NCI-H1105 (cell line): ENCODE data around the gene SPAG16.
"Not testable (repeated sequence)": the region's sequence is repeated elsewhere in the genome, so short reads cannot be mapped to it uniquely, and the experiment has no call there.

ENCODE experiments used
- DNase-seq: peaks from one replicate; lab custom pipeline; 2025; lab: John Stamatoyannopoulos, UW

Gene SPAG16

DNA sequence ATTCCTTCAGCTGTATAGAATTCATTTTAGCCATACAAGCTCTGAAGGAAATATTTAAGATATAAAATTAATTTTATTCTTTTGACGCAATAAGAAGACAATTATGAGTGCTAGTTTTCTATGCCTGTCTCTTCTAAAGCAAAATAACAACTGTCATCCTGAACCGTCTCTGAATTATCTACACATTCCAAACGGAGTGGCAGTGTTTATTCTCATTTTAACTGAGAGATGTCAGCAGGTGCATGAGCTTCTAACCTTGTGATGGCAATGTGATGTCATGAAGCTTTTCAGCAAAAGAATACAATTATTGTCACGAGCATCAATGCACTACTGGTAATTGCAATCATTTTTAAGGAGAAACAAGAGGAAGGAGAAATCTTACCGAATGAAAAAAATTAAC lies 274.8 kb downstream of the SPAG16 start:
- DNase-seq, result no peak

DNA sequence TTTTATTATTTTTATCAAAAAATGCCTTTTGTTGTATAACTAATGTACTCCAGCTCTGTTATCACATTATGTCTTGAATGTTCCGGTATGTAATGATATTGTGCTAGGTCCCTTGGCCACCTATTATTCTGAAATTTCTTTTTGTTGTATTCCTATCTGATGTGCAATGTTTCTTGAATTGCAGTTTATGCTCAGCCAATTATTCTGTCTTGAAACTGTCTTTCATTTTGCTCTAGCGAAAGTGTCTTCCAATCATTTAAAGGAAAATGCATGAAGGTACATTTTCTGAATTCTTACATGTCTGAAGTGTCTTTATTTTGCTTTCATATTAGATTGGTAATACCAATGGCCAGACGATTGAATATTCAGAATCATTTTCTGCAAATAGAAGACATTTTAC lies 277.5 kb downstream of the SPAG16 start:
- no peak for DNase-seq

DNA sequence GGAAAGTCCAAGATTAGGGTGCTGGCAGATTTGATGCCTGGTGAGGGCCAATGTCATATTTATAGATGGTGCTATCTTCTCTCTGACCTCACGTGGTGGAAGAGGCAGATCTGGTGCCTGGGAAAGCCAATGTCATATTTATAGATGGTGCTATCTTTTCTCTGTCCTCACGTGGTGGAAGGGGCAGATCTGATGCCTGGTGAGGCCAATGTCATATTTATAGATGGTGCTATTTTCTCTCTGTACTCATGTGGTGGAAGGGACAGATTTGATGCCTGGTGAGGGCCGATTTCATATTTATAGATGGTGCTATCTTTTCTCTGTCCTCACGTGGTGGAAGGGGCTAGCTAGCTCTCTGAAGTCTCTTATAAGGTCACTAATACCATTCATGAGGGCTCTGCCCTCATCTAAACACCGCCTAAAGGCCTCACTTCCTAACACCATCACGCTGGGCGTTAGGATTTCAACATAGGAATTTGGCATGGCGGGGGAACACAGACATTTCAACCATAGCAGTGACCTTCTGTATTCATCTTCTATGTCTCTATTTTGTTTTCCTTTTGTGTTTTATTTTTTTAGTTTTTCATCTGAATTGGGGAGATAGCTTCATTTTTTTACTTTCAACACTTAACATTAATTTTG lies 278.4 kb downstream of the SPAG16 start:
- no peak for DNase-seq

DNA sequence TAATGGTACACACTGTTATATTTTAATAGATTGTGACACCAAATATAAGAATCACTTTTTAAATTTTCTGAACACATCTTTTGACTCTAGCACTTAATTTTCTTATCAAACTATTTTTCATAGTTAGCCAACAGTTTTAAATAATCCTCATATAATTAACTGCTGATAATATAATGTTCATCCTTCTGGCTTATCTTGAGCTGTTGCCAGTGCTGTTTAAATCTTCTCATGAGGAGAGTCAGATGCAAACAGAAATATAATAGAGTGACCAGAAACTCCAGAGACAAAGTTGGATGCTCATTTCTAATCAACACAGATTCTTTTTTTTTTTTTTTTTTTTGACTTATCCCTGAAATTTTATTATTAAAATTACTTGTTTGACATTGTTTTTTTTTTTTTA lies 282.6 kb downstream of the SPAG16 start:
- no peak for DNase-seq

DNA sequence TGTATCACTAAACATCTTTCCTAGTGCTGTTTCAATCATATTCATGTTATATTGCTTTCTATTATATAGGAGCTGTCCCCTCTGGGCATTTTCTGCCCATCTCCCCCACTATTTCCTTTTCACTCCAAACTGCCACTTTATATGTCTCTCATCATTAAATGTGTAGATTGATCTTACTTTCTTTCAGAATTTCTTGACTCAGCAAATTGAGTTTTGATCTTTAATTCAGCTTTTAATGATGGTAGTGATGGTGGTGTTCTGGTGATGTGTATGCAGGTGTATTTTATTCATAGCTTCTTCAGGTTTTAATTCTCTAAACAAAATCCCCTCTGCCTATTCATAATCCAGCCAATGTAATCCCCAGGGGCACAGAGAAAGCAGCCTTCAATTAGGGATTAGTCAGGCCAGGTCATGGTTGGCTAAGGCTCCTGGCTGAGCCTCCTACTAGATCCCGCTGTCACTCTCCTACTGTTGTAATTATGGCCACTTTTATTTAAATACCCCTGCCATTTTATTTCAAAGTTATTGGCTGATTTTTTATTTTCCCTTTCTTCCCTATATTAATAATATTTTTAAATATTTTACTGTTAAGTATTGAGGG lies 325.4 kb downstream of the SPAG16 start:
- DNase-seq, result no peak

DNA sequence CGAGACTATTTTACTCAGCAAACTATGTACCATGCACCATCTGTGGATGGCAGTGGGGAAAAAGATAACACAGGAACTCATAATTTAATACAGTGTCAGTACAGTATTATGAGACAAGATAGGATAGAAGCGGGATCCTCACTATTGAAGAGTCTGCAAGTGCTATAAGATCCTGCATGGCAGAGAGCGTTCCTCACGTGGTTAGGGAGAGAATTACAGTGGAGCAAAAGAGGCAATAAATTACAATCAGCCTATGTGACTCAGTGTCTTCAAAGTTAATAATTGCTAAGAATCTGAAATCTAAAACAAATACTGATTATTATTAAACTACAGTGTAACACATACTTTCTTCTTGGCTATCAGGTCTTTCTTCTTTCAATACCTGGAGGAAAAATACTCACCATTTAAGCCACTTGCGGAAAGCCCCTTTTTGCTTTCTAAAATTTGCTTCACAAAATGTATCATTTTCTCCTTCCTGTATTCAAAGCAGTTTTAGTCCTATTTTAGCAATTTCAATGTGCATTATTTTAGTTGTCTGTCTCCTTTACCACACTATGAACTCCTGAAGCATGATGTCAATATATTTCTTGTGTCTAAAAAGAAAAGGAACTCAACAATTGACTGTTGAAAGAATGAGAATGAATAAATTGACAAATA lies 342.9 kb downstream of the SPAG16 start:
- DNase-seq, result no peak

DNA sequence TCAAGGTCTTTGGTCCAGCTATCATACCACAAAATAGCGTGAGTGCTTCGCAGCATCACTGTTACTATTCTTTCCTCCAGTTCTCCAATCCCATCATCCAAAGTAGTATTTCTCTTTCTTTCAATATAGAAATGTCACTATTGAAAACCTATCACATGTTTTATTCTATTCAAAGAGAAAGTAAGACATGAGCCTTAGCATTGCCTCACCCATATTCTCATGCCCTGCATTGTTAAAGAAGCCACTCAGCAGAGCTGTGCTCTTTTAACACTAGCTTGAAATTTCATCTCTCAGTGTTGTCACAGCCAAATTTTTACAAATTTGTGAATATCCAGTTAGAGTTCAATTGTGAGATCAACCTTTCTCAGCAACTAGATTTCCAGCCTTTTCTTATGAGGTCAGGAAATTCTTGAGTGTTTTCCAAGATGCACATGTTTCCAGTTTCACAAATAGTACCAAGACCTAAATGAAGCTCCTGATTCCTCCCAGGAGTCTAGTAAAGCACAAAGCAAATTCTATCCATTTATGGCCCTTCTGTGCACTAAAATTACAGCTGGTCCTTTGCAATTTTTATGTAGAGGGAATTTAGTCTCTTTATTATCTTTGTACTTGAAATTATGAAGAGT lies 343.7 kb downstream of the SPAG16 start:
- DNase-seq, result no peak

DNA sequence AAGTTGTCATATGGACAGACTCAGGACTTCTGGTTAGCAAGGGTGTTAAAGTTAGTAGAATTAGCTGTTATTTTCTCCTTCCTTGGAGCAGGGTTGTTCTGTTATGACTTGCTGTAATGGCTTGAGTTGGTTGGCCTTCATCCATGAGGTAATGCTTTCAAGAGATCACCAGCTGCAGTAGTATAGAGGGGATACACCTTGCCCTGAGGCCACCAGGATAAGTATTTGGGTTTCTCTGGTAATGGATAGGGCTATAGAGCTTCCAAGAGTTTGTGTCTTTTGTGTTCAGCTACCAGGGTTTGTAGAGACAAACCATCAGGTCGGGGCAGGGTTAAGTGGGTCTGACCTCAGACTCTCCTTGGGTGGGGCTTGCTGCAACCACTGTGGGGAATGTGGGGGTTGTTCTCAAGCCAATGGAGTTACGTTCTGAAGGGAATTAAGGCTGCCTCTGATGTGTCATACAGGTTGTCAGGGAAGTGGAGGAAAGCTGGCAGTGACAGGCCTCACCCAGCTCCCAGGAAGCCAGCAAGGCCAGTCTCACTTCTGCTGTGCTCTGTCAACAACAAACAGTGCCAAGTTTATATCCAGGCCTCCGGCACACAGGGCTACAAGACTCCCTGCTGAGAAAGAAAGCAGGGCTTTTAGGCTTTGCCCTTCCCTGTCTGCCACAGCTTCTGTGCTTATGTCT lies 356.6 kb downstream of the SPAG16 start:
- DNase-seq, result no peak

DNA sequence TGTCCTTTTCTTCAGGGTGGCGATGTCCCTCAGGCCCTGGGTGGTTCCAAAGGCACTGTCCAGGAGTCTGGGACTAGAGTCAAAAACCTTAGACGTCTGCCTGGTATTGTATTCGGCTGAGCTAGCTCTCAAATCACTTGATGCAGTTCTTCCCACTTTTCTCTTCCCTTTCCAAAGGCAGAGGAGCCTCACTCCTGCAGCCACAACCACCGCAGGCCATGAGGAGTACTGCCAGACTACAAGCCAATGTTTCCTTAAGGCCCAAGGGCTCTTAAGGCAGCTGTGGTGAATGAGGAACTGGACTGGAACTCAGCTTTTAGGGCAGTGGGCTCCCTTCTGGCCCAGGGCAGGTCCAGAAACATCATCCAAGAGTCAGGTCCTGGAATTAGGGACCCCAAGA lies 360.7 kb downstream of the SPAG16 start:
- no peak for DNase-seq

DNA sequence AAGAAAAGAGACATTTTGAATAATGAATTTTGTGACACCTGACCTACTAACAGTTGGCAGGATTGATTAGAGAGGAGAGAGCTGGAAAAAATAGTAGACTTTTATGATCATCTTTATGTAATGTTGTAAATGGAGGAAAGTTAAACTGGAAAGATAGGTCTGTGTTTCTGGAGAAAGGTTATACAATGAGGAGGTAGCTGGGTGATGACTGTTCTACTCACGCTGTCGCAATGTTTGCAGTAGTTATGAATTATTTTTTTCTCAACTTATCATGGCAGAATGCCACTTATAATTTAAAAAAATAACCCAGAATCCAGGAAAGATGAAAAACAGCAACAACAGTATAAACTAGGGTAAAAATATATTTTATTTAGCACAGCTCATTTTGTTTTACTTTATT lies 364.9 kb downstream of the SPAG16 start:
- no peak for DNase-seq

DNA sequence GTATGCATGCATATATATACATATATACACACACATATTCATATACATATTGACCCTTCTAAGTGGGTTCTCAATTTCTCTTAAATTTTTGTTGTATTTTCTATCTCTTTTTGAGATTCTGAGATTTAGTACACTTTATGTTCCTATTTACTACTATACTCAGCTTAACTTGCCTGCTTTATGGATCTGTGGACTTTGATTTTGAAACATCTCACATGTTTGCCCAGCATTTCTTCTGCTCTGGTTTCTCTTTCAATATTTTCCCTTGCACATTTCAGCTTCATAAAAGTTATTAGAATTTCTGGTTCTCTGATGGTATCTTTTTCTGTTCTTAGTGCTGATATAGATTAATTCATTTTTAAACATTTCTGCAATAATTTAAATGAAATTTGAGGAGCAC lies 380.6 kb downstream of the SPAG16 start:
- DNase-seq, result no peak

DNA sequence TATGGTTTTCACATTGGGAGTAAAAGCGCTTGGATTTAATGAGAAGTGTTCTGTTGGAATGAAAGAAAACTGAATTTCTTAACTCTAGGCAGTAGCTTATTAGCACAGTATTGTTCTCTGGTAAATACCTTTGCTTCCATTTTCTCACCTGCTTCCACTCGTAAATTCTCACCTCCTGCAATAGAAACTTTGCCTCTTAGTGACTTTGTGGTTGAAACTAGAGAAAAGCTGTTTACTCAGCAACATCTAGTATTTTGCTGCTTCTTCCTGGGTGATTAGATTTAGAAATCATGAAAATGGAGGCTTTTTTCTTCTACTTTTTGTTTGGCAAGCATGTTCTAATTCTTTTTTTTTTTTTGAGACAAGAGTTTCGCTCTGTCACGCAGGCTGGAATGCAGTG lies 385.4 kb downstream of the SPAG16 start:
- no peak for DNase-seq

DNA sequence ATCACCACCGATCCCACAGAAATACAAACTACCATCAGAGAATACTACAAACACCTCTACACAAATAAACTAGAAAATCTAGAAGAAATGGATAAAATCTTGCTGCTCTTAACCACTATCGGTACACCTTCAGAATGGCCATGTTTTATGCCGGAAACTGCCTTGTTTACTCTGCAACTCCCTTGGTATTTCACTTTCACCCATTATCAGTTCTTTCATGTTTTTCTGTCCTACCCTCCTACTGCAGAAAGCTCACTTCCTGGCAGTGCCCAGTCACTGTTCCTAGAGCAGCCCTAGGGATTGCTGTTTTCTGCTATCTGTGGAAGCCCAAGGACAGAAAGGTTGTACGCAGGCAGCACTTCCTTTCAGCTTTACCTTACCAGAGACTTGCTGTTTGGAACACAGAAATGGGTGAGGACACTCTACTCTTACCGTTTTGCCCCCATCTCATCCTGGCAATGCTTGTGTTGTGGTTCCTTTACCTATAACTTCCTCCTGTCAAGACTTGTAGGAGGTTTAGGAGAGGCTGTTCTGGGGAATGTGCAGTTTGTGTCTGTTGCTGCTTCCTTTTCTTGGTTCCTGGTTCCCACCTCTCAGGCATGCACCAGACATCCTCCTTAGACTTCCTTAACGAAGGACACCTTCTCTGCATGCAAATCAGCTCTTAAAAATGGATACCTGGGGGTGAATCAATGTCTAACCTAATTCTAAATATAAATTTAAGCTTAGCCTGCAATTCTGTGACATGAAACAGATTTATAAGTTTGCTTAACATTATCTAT lies 394.4 kb downstream of the SPAG16 start:
- no peak for DNase-seq

DNA sequence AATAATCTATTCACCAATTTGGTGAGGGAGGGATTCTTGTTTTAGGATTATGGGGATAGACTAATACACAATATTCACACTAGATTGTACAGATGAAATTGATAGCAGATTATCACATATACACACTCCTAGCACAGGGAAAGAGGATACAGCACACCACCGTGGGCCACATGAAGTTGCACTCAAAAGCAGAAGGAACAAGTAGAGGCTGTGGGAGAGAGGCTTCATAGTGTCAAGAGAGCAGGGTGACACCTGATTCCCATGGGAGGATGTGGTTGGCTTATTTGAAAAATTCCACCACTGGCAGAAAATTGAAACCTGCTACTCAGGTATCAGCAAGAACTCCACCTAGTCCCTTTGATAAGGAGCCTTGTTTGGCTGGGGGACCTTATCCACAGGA lies 395.6 kb downstream of the SPAG16 start:
- no peak for DNase-seq

DNA sequence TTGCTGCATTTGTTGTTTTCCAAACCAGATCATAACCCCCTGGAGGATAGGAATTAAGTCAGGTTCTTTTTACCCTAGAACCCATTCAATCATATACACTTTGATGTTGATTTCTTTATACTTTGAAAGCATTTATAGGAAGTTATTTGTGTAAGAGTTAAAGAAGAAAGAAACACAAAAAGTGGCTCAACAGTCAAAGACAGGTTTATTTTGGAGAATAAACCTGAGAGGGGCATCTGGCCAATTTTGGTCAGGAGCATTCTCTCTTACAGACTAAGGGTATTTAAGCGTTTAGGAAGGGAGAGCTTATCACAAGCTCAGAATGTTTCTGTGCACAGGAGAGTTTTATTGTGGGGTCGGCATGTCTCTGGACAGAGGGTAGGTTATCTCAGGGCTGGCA lies 398.0 kb downstream of the SPAG16 start:
- no peak for DNase-seq

DNA sequence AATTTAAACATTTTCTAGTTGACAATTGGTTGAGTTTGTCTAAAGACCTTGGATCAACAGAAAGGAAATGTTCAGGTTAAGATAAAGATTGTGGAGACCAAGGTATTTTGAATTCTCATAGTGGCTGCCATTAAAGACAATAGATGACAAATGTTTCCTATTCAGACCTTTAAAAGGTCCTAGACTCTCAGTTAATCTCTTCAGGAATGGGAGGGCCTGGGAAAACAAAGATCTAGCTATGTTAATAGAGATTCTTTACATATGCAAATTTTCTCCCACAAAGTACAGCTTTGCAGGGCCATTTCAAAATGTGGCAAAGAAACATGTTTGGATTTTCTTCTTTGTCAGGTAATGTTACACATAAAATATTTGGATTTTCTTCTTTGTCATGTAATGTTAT lies 403.9 kb downstream of the SPAG16 start:
- no peak for DNase-seq

DNA sequence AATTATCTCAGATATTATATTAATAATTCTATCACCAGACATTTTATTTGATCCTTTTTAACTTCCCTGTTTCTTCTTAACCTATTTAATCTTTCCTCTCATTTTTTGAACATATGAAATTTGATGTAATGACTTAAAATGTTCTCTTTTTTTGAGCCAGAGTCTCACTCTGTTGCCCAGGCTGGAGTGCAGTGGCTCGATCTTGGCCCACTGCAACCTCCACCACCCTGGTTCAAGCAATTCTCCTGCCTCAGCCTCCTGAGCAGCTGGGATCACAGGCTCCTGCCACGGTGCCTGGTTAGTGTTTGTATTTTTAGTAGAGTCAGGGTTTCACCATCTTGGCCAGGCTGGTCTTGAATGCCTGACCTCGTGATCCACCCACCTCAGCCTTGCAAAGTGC lies 404.6 kb downstream of the SPAG16 start:
- not testable (repeated sequence) for DNase-seq

DNA sequence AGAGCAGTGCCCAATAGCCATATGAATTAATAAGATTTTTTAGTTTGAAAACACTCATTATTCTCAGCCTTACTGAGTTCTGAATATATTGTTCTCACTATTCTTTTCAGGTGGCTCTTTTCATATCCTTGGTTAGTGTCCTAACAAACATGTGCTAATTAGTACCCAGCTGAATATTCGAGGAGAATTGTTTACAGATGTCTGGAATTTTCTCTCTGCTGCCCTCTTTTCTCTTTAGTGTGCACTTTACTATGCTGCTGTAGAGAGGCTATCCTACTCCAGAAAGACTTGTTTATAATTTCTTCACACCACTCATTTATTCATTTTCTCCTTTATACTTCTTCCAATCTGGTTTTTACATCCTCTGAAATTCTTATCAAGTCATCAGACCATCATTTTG lies 405.3 kb downstream of the SPAG16 start:
- no peak for DNase-seq

DNA sequence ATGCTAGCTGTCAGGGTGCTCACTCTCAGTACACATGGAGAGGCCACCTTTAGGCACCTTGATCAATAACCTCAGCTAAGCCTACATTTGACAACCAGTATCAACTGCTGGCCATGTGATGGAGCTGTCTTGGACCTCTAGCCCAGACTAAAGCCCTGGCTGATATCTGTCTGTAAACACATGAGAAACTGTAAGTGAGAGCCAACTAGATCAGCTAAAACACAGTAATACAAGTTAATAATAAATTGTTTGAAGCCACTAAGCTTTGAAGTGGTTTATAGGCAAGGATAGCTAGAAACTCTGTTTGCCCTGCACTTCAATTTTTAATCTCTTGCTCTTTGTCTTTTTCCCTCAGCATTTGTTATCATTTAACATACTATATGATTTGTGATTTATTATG lies 407.1 kb downstream of the SPAG16 start:
- no peak for DNase-seq

DNA sequence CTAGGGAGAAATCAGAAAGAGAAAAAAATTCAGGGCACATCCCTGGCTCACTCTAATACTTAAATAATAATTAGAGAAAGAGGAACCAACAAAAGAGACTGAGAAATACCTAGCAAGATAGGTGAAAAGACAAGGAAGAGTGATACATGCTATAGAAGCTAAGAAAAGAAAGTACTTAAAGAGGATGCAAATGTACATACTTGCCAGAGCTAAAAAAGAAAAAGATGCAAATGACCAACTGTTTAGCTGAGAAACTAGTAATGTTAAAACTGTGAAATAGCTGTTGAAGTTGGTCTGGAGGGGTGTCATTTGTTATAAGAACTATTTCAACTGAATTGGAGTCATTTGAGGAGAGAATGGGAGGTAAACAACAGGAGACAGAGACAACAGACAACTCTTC lies 412.2 kb downstream of the SPAG16 start:
- DNase-seq, result no peak

DNA sequence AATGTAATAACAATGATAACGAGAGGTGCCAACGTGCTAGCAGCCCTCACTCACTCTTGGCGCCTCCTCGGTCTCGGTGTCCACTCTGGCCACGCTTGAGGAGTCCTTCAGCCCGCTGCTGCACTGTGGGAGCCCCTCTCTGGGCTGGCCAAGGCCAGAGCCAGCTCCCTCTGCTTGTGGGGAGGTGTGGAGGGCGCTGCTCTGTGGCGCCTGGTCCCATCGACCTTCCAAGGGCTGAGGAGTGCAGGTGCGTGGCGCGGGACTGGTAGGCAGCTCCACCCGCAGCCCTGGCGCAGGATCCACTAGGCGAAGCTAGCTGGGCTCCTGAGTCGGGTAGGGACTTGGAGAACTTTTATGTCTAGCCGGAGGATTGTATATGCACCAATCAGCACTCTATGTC lies 417.1 kb downstream of the SPAG16 start:
- not testable (repeated sequence) for DNase-seq
